Body of pancreas (tissue), 4 donors: ENCODE data around the gene EFNA1.

Experiments
- POLR2A ChIP-seq, 3 donors: fragments of 450-650 bp; IDR thresholded peaks; one replicate each; pipeline ENCODE4 v1.6.1; 2016; ENCODE audit warnings: antibody characterized with exemption in 3 of 3, mild to moderate bottlenecking in 2 of 3
- TF ChIP-seq, protein P1 (sequence below), 7 experiments: fragments of 450-650 bp in 4 of 7; fragments of 200-600 bp in 3 of 7; sonication (generic) in 3 of 7; IDR thresholded peaks; one replicate each; pipeline ENCODE4 v1.5.1; 2016 to 2019; ENCODE audit warnings: antibody characterized with exemption in 7 of 7

DNA sequence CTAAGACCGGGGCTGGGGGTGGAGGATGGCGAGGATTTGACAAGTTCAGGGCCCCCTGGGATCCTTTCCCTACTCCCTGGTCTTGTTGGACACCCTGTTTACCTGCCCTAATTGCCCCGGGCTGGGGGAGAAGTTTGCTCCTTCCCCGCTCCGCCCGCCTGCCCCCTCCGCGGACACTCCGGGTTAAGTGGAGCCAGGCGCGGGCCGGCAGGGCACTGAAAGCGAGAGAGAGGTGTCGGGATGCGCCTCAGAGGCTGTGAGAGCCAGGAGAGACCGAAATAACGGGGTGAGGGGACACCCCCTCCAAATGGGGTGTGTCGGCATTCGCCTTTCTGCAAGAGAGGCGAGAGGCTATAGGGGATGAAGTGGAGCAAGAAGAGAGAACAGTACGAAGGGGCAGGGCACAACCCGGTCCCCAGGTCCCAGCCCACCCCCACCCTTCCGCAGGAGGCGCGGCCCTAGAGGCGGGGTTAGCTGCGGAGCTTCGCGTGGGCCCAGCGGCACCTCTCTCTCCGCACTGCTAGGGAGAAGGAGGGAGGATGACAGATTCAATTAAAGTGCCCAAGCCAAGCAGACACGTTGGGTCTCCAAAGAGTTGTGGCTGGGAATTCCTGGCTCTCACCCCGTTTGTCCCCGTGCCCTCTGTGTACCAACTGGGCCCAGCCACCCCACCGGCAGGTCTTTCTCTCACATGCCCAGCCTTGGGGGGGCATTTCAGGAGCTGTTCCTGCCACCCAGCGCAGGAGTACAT is 45.2 kb upstream of the EFNA1 start:
- TF ChIP-seq, protein P1, sequence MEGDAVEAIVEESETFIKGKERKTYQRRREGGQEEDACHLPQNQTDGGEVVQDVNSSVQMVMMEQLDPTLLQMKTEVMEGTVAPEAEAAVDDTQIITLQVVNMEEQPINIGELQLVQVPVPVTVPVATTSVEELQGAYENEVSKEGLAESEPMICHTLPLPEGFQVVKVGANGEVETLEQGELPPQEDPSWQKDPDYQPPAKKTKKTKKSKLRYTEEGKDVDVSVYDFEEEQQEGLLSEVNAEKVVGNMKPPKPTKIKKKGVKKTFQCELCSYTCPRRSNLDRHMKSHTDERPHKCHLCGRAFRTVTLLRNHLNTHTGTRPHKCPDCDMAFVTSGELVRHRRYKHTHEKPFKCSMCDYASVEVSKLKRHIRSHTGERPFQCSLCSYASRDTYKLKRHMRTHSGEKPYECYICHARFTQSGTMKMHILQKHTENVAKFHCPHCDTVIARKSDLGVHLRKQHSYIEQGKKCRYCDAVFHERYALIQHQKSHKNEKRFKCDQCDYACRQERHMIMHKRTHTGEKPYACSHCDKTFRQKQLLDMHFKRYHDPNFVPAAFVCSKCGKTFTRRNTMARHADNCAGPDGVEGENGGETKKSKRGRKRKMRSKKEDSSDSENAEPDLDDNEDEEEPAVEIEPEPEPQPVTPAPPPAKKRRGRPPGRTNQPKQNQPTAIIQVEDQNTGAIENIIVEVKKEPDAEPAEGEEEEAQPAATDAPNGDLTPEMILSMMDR (IDR thresholded peaks at IDR 0.05), result no peak
- TF ChIP-seq POLR2A (IDR thresholded peaks at IDR 0.05), result no peak
